Gastrocnemius medialis (tissue), 4 donors: Measurements from ENCODE around the gene GAS6.

ENCODE experiments used
- POLR2A ChIP-seq, 2 donors: fragments of 450-650 bp; IDR thresholded peaks; one replicate each; pipeline ENCODE4 v1.6.1; 2017; ENCODE audit warnings: antibody characterized with exemption in 2 of 2, mild to moderate bottlenecking in 2 of 2, moderate library complexity in 2 of 2
- TF ChIP-seq, protein P1 (sequence below), 5 experiments: fragments of 450-650 bp in 3 of 5; fragments of 200-600 bp in 2 of 5; sonication (generic) in 2 of 5; IDR thresholded peaks in 4 of 5; conservative IDR thresholded peaks in 1 of 5; 1 replicate in 4 of 5; 2 replicates in 1 of 5; pipeline ENCODE4 v1.5.1; 2016 to 2019; ENCODE audit warnings: antibody characterized with exemption in 5 of 5, mild to moderate bottlenecking in 3 of 5, moderate library complexity in 3 of 5

DNA sequence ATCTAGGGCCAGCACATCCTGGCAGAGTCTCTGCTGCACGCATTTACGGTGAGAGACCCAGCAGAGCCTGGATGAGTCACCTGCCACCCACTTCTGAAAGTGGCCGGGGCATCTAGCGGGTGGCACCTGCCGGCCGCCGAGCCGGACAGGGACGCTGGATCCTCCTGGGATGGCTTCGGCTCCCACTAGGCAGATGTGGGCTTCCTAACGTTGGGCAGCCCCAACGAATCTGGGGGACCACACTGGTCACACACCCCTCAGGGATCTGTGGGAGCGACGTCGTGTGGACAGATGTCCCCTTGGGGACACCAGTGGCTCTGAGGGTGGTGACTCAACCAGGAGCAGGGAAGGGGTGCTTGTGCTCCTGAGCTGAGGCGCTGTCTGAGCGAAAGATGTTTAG, 72.7 kb downstream of the GAS6 start:
- TF ChIP-seq, protein P1, sequence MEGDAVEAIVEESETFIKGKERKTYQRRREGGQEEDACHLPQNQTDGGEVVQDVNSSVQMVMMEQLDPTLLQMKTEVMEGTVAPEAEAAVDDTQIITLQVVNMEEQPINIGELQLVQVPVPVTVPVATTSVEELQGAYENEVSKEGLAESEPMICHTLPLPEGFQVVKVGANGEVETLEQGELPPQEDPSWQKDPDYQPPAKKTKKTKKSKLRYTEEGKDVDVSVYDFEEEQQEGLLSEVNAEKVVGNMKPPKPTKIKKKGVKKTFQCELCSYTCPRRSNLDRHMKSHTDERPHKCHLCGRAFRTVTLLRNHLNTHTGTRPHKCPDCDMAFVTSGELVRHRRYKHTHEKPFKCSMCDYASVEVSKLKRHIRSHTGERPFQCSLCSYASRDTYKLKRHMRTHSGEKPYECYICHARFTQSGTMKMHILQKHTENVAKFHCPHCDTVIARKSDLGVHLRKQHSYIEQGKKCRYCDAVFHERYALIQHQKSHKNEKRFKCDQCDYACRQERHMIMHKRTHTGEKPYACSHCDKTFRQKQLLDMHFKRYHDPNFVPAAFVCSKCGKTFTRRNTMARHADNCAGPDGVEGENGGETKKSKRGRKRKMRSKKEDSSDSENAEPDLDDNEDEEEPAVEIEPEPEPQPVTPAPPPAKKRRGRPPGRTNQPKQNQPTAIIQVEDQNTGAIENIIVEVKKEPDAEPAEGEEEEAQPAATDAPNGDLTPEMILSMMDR (IDR thresholded peaks at IDR 0.05 in 4 of 5, conservative IDR thresholded peaks at IDR 0.05 in 1 of 5): no peak
- no peak for TF ChIP-seq POLR2A (IDR thresholded peaks at IDR 0.05)
